Fibroblast of skin of abdomen (primary cell): ENCODE data around the gene FDXR.

Source experiments
- DNase-seq: peaks from one replicate; pipeline ENCODE4 v3.0.0-alpha.2; 2013

The FDXR gene

GRCh38 chr17:74831444-74832146 lies 41.2 kb downstream of the FDXR start:
- no peak for DNase-seq

GRCh38 chr17:74830861-74831260 lies 41.9 kb downstream of the FDXR start:
- no peak for DNase-seq

- no peak for DNase-seq
These were observed 45.0 kb downstream of the FDXR start for GRCh38 chr17:74827800-74828199.

- DNase-seq, result no peak
These were observed 46.7 kb downstream of the FDXR start for GRCh38 chr17:74825952-74826719.

- DNase-seq, result no peak
These were observed 47.7 kb downstream of the FDXR start for GRCh38 chr17:74824961-74825627.

- no peak for DNase-seq
These were observed 49.8 kb downstream of the FDXR start for GRCh38 chr17:74822939-74823367.

- no peak for DNase-seq
These were observed 50.4 kb downstream of the FDXR start for GRCh38 chr17:74822335-74822938.

DNA sequence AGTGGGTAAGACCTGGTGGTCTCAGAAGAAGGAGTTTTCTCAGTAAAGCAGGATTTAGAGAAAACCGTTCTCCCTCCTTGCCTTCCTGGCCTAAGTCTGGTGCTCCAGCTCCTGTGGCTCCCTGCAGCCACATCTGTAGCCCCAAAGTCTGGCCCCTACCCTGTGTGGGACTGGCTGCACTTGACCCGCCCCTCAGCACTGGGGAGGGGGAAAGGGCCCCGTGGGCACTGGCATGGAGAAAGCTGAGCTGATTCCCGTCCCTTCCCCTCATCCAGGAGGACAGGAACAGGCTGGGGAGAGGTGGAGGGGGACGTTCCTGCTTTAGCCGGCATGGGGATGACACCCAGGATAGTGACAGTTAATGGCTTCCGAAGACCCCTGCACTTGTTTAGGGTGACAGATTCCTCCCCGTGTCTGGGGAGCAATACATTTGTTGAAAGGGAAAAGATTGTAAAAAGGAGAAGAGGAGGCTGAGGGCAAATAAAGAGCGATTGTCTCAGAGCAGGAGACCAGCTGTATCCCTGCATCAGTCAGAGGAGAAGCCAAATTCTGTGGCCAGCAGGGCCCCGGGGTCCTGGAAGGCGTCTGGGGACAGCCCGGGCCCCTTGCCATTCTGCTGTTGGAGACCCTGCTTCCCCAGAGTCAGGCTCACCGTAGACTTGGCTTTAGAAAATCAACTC lies 51.0 kb downstream of the FDXR start:
- no peak for DNase-seq

DNA sequence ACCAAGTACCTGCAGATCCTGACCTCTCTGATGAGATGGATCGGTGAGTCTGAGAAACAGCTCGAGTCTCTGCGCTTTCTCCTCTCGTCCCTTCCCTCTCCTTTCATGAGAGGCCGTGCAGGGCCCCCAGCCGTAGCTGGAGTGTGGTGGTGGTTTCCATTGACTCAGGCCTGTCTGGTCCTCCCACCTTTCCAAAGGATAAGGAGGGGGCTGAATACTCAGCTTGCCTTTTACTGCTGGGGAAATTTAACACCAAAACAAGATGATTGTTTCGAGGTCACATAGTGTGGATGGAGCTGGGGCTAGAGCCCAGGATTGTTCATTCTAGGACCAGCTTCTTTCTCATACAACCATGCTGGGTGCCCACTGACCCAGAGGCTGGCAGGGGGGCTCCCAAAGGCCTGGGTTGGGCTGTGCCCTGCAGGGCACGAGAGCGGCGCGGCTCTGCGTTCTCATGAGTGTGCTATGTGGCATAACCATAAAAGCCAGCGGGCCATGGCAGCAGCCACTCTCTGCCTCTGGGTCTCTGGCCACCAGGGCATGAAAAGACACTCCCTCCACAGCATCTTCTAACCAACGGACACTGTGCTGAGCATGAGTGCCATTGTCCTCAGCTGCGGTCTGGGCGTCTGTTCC lies 52.9 kb downstream of the FDXR start:
- DNase-seq, result no peak

DNA sequence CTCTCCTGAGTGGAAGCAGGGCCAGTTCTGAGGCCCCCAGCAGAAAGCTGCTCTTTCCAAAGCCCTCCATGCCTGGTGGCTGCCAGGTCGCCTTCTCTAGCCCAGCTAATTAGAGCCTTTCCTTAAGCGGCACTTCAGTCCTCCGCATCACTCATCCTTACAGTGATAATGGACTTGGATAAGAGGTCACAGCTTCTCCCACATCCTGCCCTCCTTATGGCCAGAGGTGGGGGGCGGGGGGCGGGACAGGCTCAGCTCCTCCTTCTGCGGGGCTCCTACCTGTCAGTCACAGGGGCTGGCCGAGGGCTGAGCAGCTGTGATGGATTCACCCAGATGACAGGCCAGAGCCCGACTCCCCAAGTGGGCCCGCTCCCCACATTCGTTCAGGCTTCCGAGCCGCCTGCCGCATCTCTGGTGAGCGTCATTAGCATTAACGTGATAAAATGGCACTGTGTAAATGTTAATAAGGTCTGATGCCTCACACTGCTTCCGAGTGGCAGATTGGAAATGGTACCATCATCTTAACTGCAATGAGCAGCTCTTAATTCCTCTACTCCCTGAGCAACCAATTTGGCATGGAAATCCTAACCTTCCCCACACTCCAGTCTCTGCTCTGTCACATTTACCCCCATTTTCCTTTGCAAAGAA lies 54.4 kb downstream of the FDXR start:
- DNase-seq, result no peak

DNA sequence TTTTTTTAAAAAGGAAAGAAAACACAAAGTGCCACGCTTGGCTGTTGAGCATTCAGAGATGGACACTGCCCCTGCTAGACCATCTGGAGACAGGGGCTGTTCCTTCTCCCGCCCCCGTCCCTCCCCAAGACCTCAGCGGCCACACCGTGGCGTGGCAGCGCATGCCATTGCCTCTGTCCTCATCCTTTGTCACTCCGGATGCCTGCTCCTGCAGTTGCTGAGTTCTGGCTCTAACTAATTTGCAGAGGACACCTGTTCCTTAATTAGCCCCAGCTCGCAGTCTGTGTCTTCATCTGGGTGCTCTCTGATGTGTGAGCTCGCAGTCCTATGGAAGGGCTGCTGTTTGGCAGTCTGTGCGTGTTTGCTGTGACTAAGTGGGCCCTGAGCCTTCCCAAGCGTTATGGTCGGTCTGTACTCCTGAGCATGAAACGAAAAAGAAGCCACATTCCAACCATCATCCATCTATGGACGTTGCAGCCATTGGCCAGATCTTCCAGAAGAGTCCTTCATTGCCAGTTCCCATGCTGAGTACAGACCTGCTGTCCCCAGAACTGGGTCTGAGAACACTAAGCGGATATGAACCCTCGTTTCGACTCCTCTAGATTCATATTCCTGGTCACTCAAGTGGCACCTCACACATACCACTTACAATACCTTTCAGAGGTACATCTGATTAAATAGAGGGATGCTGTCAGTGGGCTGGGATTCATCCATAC lies 55.7 kb downstream of the FDXR start:
- DNase-seq, result no peak

DNA sequence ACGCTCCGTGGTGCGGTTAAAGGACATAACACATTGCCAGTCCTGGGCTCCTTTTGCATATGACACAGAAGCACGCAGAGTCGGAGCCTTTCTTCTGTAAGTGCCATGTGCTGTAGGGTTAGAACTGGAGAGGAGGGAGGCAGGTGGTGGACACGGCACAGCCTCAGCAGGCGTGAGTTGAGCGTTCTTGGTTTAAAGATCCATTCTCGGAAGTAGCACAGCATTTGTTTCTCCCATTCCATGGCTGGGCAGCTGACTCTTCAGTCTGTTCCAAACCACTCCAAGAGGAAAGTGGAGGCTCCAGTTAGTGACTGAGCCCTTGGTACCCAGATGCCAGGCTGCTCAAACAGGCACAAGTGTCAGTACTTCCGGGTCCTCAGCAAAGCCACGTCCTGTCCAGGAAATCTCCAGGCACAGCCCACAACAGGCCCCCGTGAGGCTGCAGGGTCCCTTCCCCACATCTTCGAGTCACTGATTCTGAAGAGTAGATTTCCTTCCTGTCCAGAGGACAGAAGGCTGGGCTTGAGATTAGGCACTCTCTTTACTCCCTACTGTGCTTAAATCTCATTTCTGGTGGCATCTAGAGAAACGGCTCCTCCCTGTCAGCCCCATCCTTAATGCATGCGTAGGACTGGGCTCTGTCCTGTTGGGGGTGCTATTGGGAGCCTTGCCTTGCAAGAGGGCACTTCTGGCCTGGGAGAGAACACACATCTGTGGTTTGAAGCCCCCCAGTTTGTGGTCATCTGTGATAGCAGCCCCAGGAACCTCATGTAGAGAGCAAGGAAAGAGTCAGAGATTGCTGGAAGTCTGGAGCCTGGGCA lies 57.0 kb downstream of the FDXR start:
- DNase-seq, result no peak

DNA sequence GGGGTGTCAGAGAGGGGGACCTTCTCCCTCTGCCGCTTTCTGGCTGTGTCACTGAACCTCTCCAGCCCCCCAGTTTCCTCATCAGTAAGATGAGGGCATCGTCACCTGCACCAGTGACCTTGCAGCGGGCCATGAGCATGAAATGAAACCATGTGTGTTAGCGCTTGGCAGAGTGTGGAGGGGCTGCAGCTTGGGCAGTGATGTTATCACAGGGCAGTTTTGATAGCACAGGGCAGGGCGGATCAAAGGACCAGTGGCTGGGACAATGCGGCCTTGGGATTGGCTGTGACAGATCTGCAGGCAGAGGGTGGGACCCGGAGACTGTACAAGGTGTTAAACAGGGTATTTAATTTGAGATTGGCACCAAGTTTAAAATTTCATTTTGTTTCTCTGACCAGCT lies 57.7 kb downstream of the FDXR start:
- DNase-seq, result no peak

GRCh38 chr17:74814453-74814852 lies 58.3 kb downstream of the FDXR start:
- no peak for DNase-seq
